Heart left ventricle (tissue), 16 donors: ENCODE measurements around the gene MOB1A. TPM values are rescaled to one million over a fixed set of nuclear protein-coding genes. Genes with fewer than 3 reads are reported as not detected.
A peak's percentile ranks its signal among the peaks of the same experiment; 100 is the strongest.

Experiments used
- ATAC-seq, 4 donors: fragments of 200-7000 bp; cut with Tn5 transposase; one replicate each; pipeline ENCODE4 v1.9.1; 2020 to 2022; ENCODE audit warnings: moderate library complexity in 4 of 4, mild to moderate bottlenecking in 3 of 4, moderate number of reproducible peaks in 1 of 4
- DNase-seq, 5 donors: peaks; one replicate each; pipeline ENCODE4 v3.0.0-alpha.2; 2020
- H3K27ac ChIP-seq, 12 donors: fragments of 200-600 bp; sonication (generic) in 4 of 12; one replicate each; pipeline versions ENCODE4 v1.5.0 to v1.8.0; 2016 to 2022; ENCODE audit warnings: mild to moderate bottlenecking in 2 of 12
- H3K27me3 ChIP-seq, 9 donors: fragments of 200-600 bp; sonication (generic) in 2 of 9; one replicate each; pipeline versions ENCODE4 v1.5.1 to v1.8.0; 2016 to 2022; ENCODE audit warnings: mild to moderate bottlenecking in 3 of 9
- H3K36me3 ChIP-seq, 9 donors: fragments of 200-600 bp; sonication (generic) in 2 of 9; one replicate each; pipeline versions ENCODE4 v1.5.0 to v1.8.0; 2018 to 2022; ENCODE audit warnings: mild to moderate bottlenecking in 2 of 9
- H3K4me1 ChIP-seq, 12 donors: fragments of 200-600 bp; sonication (generic) in 4 of 12; one replicate each; pipeline versions ENCODE4 v1.5.0 to v1.8.0; 2016 to 2022; ENCODE audit warnings: mild to moderate bottlenecking in 3 of 12
- H3K4me3 ChIP-seq, 12 donors: fragments of 200-600 bp; sonication (generic) in 4 of 12; one replicate each; pipeline versions ENCODE4 v1.5.0 to v1.8.0; 2017 to 2022; ENCODE audit warnings: mild to moderate bottlenecking in 9 of 12, moderate library complexity in 4 of 12
- H3K9me3 ChIP-seq, 12 donors: fragments of 200-600 bp; sonication (generic) in 4 of 12; one replicate each; pipeline versions ENCODE4 v1.5.0 to v1.8.0; 2016 to 2022; ENCODE audit warnings: mild to moderate bottlenecking in 1 of 12
- POLR2A ChIP-seq, 2 donors: fragments of 450-650 bp; IDR thresholded peaks; one replicate each; pipeline ENCODE4 v1.6.1; 2017; ENCODE audit warnings: antibody characterized with exemption in 2 of 2, mild to moderate bottlenecking in 2 of 2, moderate library complexity in 2 of 2
- WGBS, 4 donors: extraction: QIAGEN DNeasy Blood & Tissue Kit in 2 of 4; methylation state at CpG; one replicate each; pipeline versions ENCODE4 v1.1.5 to v1.1.7; 2013 to 2018; 5-methylcytosine and 5-hydroxymethylcytosine counted together
- intact Hi-C, 10 donors: fragments of 100-400 bp; cut with DNase I; formaldehyde crosslinking; loops; one replicate each; pipeline versions ENCODE4 v1.11.1 to v1.14.2; 2022
- polyA plus RNA-seq, 2 donors: library from polyadenylated mRNA; stranded (reverse); fragments of 200-250 nt; gene quantifications; one replicate each; pipeline ENCODE4 v1.2.3, GENCODE V29; 2013
- total RNA-seq, 9 donors: library from RNA; depleted of rRNA in 2 of 9; stranded (reverse); fragments of >200 nt in 2 of 9; fragmentation: NEBNext Ultra II Directional in 3 of 9; extraction: Animal tissue kit (Norgen Biotek cat#: 25700) in 3 of 9; gene quantifications; one replicate each; pipeline versions ENCODE4 v1.1.0 to v1.2.4, GENCODE V29; 2016 to 2023
- TF ChIP-seq, protein P1 (sequence below), 12 donors: fragments of 200-600 bp; sonication (generic) in 4 of 12; IDR thresholded peaks; one replicate each; pipeline versions ENCODE4 v1.5.0 to v1.8.0; 2018 to 2022; ENCODE audit warnings: antibody characterized with exemption in 12 of 12, mild to moderate bottlenecking in 5 of 12
- donor health status: ischemic (EF 13 %, LVEDD 7.1; RV severe dilation, severe dysfunction).
- donor health status: healthy with polysubstance abuse.
- donor health status: DM: no; HTN: yes; CAD: no.
- donor health status: DM: no; HTN: no; CAD: no.
- donor health status: ischemic (EF 25% LVEDD 6.9; RV normal size, moderate dysfunction).
- donor health status: ischemic (EF 25% LVEDD 5.7; RV mildly dilated, moderate dysfunction).
- donor health status: healthy.
- donor health status: DM: yes; HTN: yes; CAD: no.
- donor health status: ischemic (EF 35%, LVEDD 5.7; RV mildly dilated, moderate dysfunction).
- donor health status: nonischemic (EF 11% LVEDD 7.7; RV severe dilation, severe dysfunction).
- donor health status: DM: yes; HTN: yes; CAD: no.
- donor health status: PGD.
- donor health status: ischemic (EF 29% LVEDD 5.4; RV normal size, mild dysfunction).
- donor health status: nonischemic (EF 23%, LVEDD 6.1; RV moderate dilation, normal function).

Gene MOB1A
- total and polyA plus RNA-seq, 11 donors: 15.0 to 104 (median 53.5) TPM

DNA sequence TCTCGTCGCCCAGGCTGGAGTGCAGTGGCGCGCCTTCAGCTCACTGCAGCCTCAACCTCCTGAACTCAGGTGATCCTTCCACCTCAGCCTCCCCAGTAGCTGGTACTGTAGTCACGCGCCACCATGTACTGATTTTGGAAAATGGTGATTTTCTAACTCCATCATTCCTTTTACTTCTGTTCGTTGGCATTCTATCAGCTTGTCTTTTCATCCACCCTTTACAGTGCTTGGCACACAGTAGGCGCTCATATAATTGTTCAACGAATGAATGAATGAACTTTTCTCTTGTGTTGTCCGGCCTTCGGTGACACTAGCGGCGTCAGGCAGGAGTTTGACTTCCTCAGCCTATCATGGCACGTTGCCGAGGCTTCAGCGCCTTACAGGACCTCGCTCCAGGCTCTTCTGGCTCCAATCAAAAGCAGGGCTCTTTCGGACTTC is 19.4 kb upstream of the MOB1A start:
- Histone ChIP-seq H3K27ac (peak overlapping the region in 11 of 12 donors; percentile 79 to 99 (median 91)), H3K9me3 (no peaks in the 10 kb centered on the region), H3K4me3 (peak overlapping the region in 11 of 12 donors; percentile 64 to 93 (median 74)), H3K27me3 (no peaks in the 10 kb centered on the region), H3K36me3 (no peaks in the 10 kb centered on the region), H3K4me1 (peaks cover 0 to 46% (median 24%) of the 10 kb centered on the region in 12 donors)
- ATAC-seq (no peak), DNase-seq (no peak)
- WGBS, 4 donors: 36 to 38% (median 37%) methylated on average over 16 to 18 of the region's 18 CpGs
- intact Hi-C loops: loop anchor here in 2 of 10 donors (1.0 to 2.0 kb wide), 2 partner anchors 19 to 20 kb away; partner anchors contain the start of gene MOB1A (in 2 of the 2)
- TF ChIP-seq, protein P1, sequence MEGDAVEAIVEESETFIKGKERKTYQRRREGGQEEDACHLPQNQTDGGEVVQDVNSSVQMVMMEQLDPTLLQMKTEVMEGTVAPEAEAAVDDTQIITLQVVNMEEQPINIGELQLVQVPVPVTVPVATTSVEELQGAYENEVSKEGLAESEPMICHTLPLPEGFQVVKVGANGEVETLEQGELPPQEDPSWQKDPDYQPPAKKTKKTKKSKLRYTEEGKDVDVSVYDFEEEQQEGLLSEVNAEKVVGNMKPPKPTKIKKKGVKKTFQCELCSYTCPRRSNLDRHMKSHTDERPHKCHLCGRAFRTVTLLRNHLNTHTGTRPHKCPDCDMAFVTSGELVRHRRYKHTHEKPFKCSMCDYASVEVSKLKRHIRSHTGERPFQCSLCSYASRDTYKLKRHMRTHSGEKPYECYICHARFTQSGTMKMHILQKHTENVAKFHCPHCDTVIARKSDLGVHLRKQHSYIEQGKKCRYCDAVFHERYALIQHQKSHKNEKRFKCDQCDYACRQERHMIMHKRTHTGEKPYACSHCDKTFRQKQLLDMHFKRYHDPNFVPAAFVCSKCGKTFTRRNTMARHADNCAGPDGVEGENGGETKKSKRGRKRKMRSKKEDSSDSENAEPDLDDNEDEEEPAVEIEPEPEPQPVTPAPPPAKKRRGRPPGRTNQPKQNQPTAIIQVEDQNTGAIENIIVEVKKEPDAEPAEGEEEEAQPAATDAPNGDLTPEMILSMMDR (IDR thresholded peaks at IDR 0.05): no peak
- no peak for TF ChIP-seq POLR2A (IDR thresholded peaks at IDR 0.05)

- intact Hi-C loops: no loop called here
- Histone ChIP-seq H3K9me3 (no peaks in the 10 kb centered on the region), H3K4me3 (no peak overlapping the region), H3K27ac (no peak overlapping the region), H3K36me3 (no peaks in the 10 kb centered on the region), H3K27me3 (no peaks in the 10 kb centered on the region), H3K4me1 (peaks cover 0 to 36% (median 19%) of the 10 kb centered on the region in 12 donors)
- TF ChIP-seq POLR2A (IDR thresholded peaks at IDR 0.05): no peak
- TF ChIP-seq, protein P1 (IDR thresholded peaks at IDR 0.05): no peak
- ATAC-seq (no peak), DNase-seq (no peak)
- 83 to 86% (median 84%) methylated on average over 4 of the region's 4 CpGs for WGBS, 4 donors
Observed at GRCh38 chr2:74197049-74197448, 18.4 kb upstream of the MOB1A start.

- Histone ChIP-seq H3K9me3 (no peaks in the 10 kb centered on the region), H3K27ac (no peak overlapping the region), H3K4me1 (peaks cover 0 to 15% (median 5%) of the 10 kb centered on the region in 12 donors), H3K27me3 (no peaks in the 10 kb centered on the region), H3K36me3 (no peaks in the 10 kb centered on the region), H3K4me3 (no peak overlapping the region)
- ATAC-seq (no peak), DNase-seq (no peak)
- TF ChIP-seq, protein P1 (IDR thresholded peaks at IDR 0.05): no peak
- no peak for TF ChIP-seq POLR2A (IDR thresholded peaks at IDR 0.05)
- 70 to 88% (median 79%) methylated on average over 1 of the region's 1 CpG for WGBS, 4 donors
- intact Hi-C loops: no loop called here
Observed at GRCh38 chr2:74194799-74195198, 16.1 kb upstream of the MOB1A start.

DNA sequence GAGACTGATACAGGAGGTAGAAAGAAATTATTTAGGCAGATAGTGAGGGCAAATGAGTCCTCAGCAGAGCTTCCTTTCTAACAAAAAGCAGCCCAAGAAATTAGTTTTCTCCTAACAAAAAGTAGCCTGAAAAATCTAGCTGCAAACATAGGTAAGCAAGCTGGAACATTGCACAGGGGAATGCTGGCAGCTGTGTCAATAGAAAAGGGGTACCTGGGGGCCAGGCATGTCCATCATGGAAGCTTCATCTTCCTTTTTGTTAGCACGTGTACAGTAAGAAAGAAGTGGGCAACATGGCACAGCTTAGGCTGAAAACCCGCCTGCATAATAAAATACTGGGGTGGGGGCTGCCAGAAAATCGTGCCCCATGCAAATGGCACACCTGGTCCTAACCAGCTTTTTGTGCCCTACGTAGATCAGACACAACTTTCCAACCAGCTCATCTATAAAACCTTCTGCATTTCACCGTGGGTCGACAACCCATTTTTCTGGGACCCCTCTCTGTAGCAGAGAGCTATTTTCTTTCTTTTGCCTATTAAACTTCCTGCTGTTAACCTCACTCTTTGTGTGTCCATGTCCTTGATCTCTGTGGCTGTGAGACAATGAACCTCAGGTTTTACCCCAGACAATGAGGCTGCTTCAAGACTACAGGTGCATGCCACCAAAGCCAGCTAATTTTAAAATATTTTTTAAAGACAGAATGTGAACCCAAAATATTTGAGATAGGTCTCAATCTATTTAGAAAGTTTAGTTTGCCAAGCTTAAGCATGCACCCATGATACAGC is 13.1 kb upstream of the MOB1A start:
- Histone ChIP-seq H3K27me3 (no peaks in the 10 kb centered on the region), H3K27ac (no peak overlapping the region), H3K4me3 (no peak overlapping the region), H3K36me3 (no peaks in the 10 kb centered on the region), H3K9me3 (no peaks in the 10 kb centered on the region), H3K4me1 (peaks cover 0 to 6% (median 0%) of the 10 kb centered on the region in 12 donors)
- DNase-seq (no peak), ATAC-seq (no peak)
- no peak for TF ChIP-seq POLR2A (IDR thresholded peaks at IDR 0.05)
- TF ChIP-seq, protein P1 (IDR thresholded peaks at IDR 0.05): no peak
- intact Hi-C loops: no loop called here
- WGBS, 4 donors: 75 to 87% (median 81%) methylated on average over 6 of the region's 6 CpGs
